IMR-90 (cell line): ENCODE data around the gene PCDH12. TPM values are rescaled to one million over a fixed set of nuclear protein-coding genes. Genes with fewer than 3 reads are reported as not detected.

Experiments
- ATAC-seq: fragments of 200-7000 bp; cut with Tn5 transposase; 2 replicates; pipeline ENCODE4 v1.9.1; 2020; ENCODE audit warnings: low read depth, mild to moderate bottlenecking, moderate library complexity
- BruUV-seq: library from RNA; stranded (reverse); fragments of 400-500 nt; replicated peaks from 2 replicates; lab custom pipeline; 2021; lab: Mats Ljungman, UMichigan
- CTCF ChIA-PET: fragments of 300-600 bp; formaldehyde crosslinking; extraction: SDS; loops from one replicate; lab custom pipeline; 2021; ENCODE audit warnings: antibody characterized with exemption; lab: Yijun Ruan, JAX
- POLR2A ChIA-PET: fragments of 300-600 bp; sonication (Branson Sonifier 250); formaldehyde crosslinking; loops from one replicate; lab custom pipeline; 2022; ENCODE audit warnings: antibody characterized with exemption; ENCODE audit not compliant: unreplicated experiment; lab: Charles Lee
- DNase-seq: peaks from one replicate; pipeline ENCODE4 v3.0.0; 2013
- H2AFZ ChIP-seq: replicated peaks from 2 replicates; pipeline ENCODE3; 2013; ENCODE audit warnings: low read length, mild to moderate bottlenecking; ENCODE audit not compliant: poor library complexity
- H2AK5ac ChIP-seq: 2 replicates; pipeline ENCODE4 v1.6.1; 2013; ENCODE audit warnings: low read depth, low read length, inconsistent platforms
- H2AK9ac ChIP-seq: replicated peaks from 2 replicates; pipeline ENCODE3; 2013; ENCODE audit warnings: mild to moderate bottlenecking, low read depth, low read length, moderate library complexity; ENCODE audit not compliant: poor library complexity
- H2BK120ac ChIP-seq: 2 replicates; pipeline ENCODE4 v1.6.1; 2013; ENCODE audit warnings: low read depth, low read length, inconsistent platforms
- H2BK15ac ChIP-seq: 3 replicates; pipeline ENCODE4 v1.6.1; 2013; ENCODE audit warnings: low read depth, low read length, inconsistent platforms
- H2BK20ac ChIP-seq: 2 replicates; pipeline ENCODE4 v1.6.1; 2013; ENCODE audit warnings: low read depth, mild to moderate bottlenecking, inconsistent platforms, low read length, moderate library complexity
- H2BK5ac ChIP-seq: 2 replicates; pipeline ENCODE4 v1.6.1; 2013; ENCODE audit warnings: mild to moderate bottlenecking, low read depth, low read length, inconsistent platforms; ENCODE audit not compliant: poor library complexity, severe bottlenecking
- H3K14ac ChIP-seq: replicated peaks from 2 replicates; pipeline ENCODE4 v1.6.1; 2013; ENCODE audit warnings: low read depth, low read length, inconsistent platforms
- H3K18ac ChIP-seq: 2 replicates; pipeline ENCODE4 v1.6.1; 2013; ENCODE audit warnings: low read depth, low read length, control low read depth
- H3K23ac ChIP-seq: 2 replicates; pipeline ENCODE4 v1.6.1; 2013; ENCODE audit warnings: low read depth, low read length, inconsistent platforms
- H3K27ac ChIP-seq: 2 replicates; pipeline ENCODE4 v1.5.1; 2013; ENCODE audit warnings: mild to moderate bottlenecking, control low read depth, low read length; ENCODE audit not compliant: insufficient read depth
- H3K27me3 ChIP-seq: 2 replicates; pipeline ENCODE4 v1.6.1; 2013; ENCODE audit warnings: low read length; ENCODE audit not compliant: control insufficient read depth, insufficient read depth
- H3K36me3 ChIP-seq: 2 replicates; pipeline ENCODE4 v1.6.1; 2013; ENCODE audit warnings: low read length, mixed read lengths; ENCODE audit not compliant: control insufficient read depth, insufficient read depth
- H3K4ac ChIP-seq: 2 replicates; pipeline ENCODE4 v1.6.1; 2013; ENCODE audit warnings: low read depth, low read length, inconsistent platforms
- H3K4me1 ChIP-seq: 2 replicates; pipeline ENCODE4 v1.6.1; 2013; ENCODE audit warnings: low read length, mixed read lengths; ENCODE audit not compliant: control insufficient read depth, insufficient read depth
- H3K4me2 ChIP-seq: 2 replicates; pipeline ENCODE4 v1.6.1; 2013; ENCODE audit warnings: low read depth, mild to moderate bottlenecking, control low read depth, low read length, moderate library complexity
- H3K4me3 ChIP-seq: 2 replicates; pipeline ENCODE4 v1.5.1; 2013; ENCODE audit warnings: low read depth, mild to moderate bottlenecking, control low read depth, low read length, moderate library complexity; ENCODE audit not compliant: insufficient read depth
- H3K56ac ChIP-seq: 2 replicates; pipeline ENCODE4 v1.6.1; 2013; ENCODE audit warnings: low read length, inconsistent platforms; ENCODE audit not compliant: insufficient read depth; ENCODE audit errors: extremely low read depth
- H3K79me1 ChIP-seq, 2 experiments: 2 replicates each; pipeline ENCODE4 v1.6.1; 2013; ENCODE audit warnings: low read length in 2 of 2, inconsistent platforms in 1 of 2, low read depth in 1 of 2
- H3K9ac ChIP-seq: 2 replicates; pipeline ENCODE4 v1.6.1; 2013; ENCODE audit warnings: low read depth, low read length, control low read depth
- H3K9me1 ChIP-seq: 2 replicates; pipeline ENCODE4 v1.6.1; 2013; ENCODE audit warnings: low read length, inconsistent platforms; ENCODE audit not compliant: insufficient read depth
- H3K9me3 ChIP-seq: 2 replicates; pipeline ENCODE4 v1.6.1; 2013; ENCODE audit warnings: low read length; ENCODE audit not compliant: control insufficient read depth, insufficient read depth
- H4K20me1 ChIP-seq: 2 replicates; pipeline ENCODE4 v1.6.1; 2013; ENCODE audit warnings: low read length, inconsistent platforms; ENCODE audit not compliant: insufficient read depth
- H4K5ac ChIP-seq: 2 replicates; pipeline ENCODE4 v1.6.1; 2013; ENCODE audit warnings: mild to moderate bottlenecking, low read depth, low read length, control low read depth
- H4K8ac ChIP-seq, 2 experiments: 2 replicates each; pipeline ENCODE4 v1.6.1; 2013; ENCODE audit warnings: low read depth in 2 of 2, low read length in 2 of 2, control low read depth in 1 of 2, inconsistent platforms in 1 of 2
- H4K91ac ChIP-seq: 2 replicates; pipeline ENCODE4 v1.6.1; 2013; ENCODE audit warnings: low read depth, low read length, inconsistent platforms; ENCODE audit not compliant: insufficient read depth
- BHLHE40 ChIP-seq: fragments of 150-350 bp; IDR thresholded peaks from 2 replicates; pipeline ENCODE4 v1.6.1; 2016; ENCODE audit warnings: mild to moderate bottlenecking, low read depth, low read length
- WGBS, 2 experiments: methylation state at CpG; one replicate each; pipeline versions ENCODE4 v1.1.5 to v1.1.7; 2013; ENCODE audit warnings: missing lambda C conversion rate in 2 of 2; ENCODE audit not compliant: insufficient read length in 1 of 2; ENCODE audit errors: extremely low coverage in 2 of 2; 5-methylcytosine and 5-hydroxymethylcytosine counted together
- dilution Hi-C: fragments of 300-500 bp; cut with HindIII; formaldehyde crosslinking; loops from one replicate; pipeline ENCODE4 v1.14.3; 2018; ENCODE audit warnings: low sequenced_read_pairs; ENCODE audit not compliant: unreplicated experiment
- in situ Hi-C: fragments of 300-500 bp; cut with MboI; formaldehyde crosslinking; loops from 3 replicates; pipeline ENCODE4 v1.14.3; 2019; ENCODE audit warnings: low sequenced_read_pairs, inconsistent platforms, mixed read lengths
- intact Hi-C: fragments of 100-400 bp; cut with micrococcal nuclease; formaldehyde crosslinking; loops from 2 replicates; pipeline ENCODE4 v1.10.0; 2022
- polyA plus RNA-seq, 3 experiments: library from polyadenylated mRNA; depleted of rRNA; stranded (reverse); fragments of >200 nt; gene quantifications; 2 replicates each; pipeline ENCODE4 v1.2.3, GENCODE V29; 2012; ENCODE audit warnings: low replicate concordance in 1 of 3
- total RNA-seq: library from RNA; depleted of rRNA; stranded (reverse); fragments of >200 nt; gene quantifications from 2 replicates; pipeline ENCODE4 v1.2.3, GENCODE V29; 2012
- TF ChIP-seq, protein P1 (sequence below): conservative IDR thresholded peaks from 2 replicates; pipeline ENCODE4 v1.5.1; 2012; ENCODE audit warnings: mild to moderate bottlenecking, low read depth, low read length, improper control_type of control experiment

PCDH12 gene
- total and polyA plus RNA-seq, 2 of the 4 experiments (the other 2 are of a cell fraction), result 0.02 to 0.18 TPM

DNA sequence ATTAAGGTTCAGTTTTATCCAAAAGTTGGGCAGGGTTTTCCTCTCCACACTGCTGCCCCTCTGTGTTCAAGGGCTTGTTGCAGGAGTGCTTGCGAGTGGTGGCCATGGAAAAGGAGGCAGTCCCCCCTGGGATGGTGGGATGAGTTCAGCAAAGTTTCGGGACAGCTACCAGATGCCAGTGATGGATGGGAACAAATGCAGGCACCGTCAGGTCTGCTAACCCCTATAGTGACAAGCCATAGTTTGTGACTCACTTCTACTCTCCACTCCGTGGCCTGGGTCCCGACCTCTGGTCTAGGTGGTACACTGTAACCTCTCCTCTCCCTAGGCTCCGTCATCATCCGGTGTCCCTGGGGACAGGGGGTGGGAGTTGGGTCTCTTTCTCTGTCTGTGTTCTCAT lies 7.1 kb upstream of the PCDH12 start:
- no TSS peak for BruUV-seq
- Histone ChIP-seq H3K79me1 (peaks cover 2 to 9% of the 10 kb centered on the region in 2 experiments; a peak in 2 of 4 replicates), H3K4me2 (no peak overlapping the region), H3K9ac (no peak overlapping the region), H3K9me3 (no peaks in the 10 kb centered on the region), H2BK5ac (no peak overlapping the region), H3K36me3 (no peaks in the 10 kb centered on the region), H3K9me1 (0 out of 2 replicates have a peak, but pooled peaks cover 3% of the 10 kb centered on the region), H4K20me1 (no peaks in the 10 kb centered on the region; the same call in 1 of the 2 replicates), H3K4ac (no peak overlapping the region), H2BK15ac (no peak overlapping the region), H2BK20ac (no peak overlapping the region), H4K8ac (no peak overlapping the region), H3K18ac (no peak overlapping the region), H3K27me3 (no peaks in the 10 kb centered on the region), H3K14ac (no peak overlapping the region), H2AFZ (peak overlapping the region; percentile 17), H3K4me1 (0 out of 2 replicates have a peak, but pooled peaks cover 3% of the 10 kb centered on the region), H3K27ac (no peak overlapping the region), H2AK9ac (no peak overlapping the region), H2AK5ac (no peak overlapping the region), H4K5ac (no peak overlapping the region), H2BK120ac (no peak overlapping the region), H4K91ac (no peak overlapping the region), H3K4me3 (no peak overlapping the region), H3K23ac (no peak overlapping the region), H3K56ac (no peak overlapping the region)
- intact Hi-C loops (no loop called here), dilution Hi-C loops (no loop called here), in situ Hi-C loops (no loop called here)
- CTCF ChIA-PET, result no interaction called here
- no CpG with 5 or more reads among the region's 7 CpGs for WGBS, 2 experiments
- no peak for TF ChIP-seq BHLHE40
- TF ChIP-seq, protein P1, sequence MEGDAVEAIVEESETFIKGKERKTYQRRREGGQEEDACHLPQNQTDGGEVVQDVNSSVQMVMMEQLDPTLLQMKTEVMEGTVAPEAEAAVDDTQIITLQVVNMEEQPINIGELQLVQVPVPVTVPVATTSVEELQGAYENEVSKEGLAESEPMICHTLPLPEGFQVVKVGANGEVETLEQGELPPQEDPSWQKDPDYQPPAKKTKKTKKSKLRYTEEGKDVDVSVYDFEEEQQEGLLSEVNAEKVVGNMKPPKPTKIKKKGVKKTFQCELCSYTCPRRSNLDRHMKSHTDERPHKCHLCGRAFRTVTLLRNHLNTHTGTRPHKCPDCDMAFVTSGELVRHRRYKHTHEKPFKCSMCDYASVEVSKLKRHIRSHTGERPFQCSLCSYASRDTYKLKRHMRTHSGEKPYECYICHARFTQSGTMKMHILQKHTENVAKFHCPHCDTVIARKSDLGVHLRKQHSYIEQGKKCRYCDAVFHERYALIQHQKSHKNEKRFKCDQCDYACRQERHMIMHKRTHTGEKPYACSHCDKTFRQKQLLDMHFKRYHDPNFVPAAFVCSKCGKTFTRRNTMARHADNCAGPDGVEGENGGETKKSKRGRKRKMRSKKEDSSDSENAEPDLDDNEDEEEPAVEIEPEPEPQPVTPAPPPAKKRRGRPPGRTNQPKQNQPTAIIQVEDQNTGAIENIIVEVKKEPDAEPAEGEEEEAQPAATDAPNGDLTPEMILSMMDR, result no peak
- ATAC-seq (no peak), DNase-seq (no peak)
- POLR2A ChIA-PET, result no interaction called here
